K562 (cell line): ENCODE results near the gene KRT35. TPM values are rescaled to one million over a fixed set of nuclear protein-coding genes. Genes with fewer than 3 reads are reported as not detected.

Experiments
- AFF1 ChIP-seq, 2 experiments: fragments of 450-650 bp; IDR thresholded peaks; 2 replicates each; pipeline ENCODE4 v1.6.1; 2018; ENCODE audit warnings: mild to moderate bottlenecking in 2 of 2, low read depth in 1 of 2; ENCODE audit not compliant: partially characterized antibody in 2 of 2
- ATF7 ChIP-seq: fragments of 450-650 bp; IDR thresholded peaks from 2 replicates; pipeline ENCODE4 v1.7.1; 2014; ENCODE audit warnings: mild to moderate bottlenecking, moderate library complexity
- BRF2 ChIP-seq: IDR thresholded peaks from 3 replicates; pipeline ENCODE4 v1.6.1; 2011; ENCODE audit warnings: borderline replicate concordance, mild to moderate bottlenecking; ENCODE audit not compliant: insufficient read length, insufficient read depth
- E2F8 ChIP-seq: fragments of 450-650 bp; IDR thresholded peaks from 2 replicates; pipeline ENCODE4 v1.7.1; 2018; ENCODE audit warnings: mild to moderate bottlenecking, low read depth; ENCODE audit not compliant: partially characterized antibody
- ELK1 ChIP-seq: sonication (generic); formaldehyde crosslinking; IDR thresholded peaks from 2 replicates; pipeline ENCODE4 v1.8.1; 2022; ENCODE audit warnings: missing genetic modification reagents
- EP300 ChIP-seq: IDR thresholded peaks from 2 replicates; pipeline ENCODE4 v1.6.1; 2012; ENCODE audit warnings: low read length, improper control_type of control experiment
- JUN ChIP-seq, 2 experiments: sonication (generic) in 1 of 2; formaldehyde crosslinking in 1 of 2; IDR thresholded peaks; 2 replicates each; pipeline versions ENCODE4 v1.6.1 to v1.8.0; 2012 to 2022; ENCODE audit warnings: borderline replicate concordance in 2 of 2, mild to moderate bottlenecking in 2 of 2, improper control_type of control experiment in 1 of 2, low read depth in 1 of 2, low read length in 1 of 2, missing genetic modification reagents in 1 of 2
- MCM3 ChIP-seq: fragments of 450-650 bp; IDR thresholded peaks from 2 replicates; pipeline ENCODE4 v1.6.1; 2016
- MEF2A ChIP-seq: IDR thresholded peaks from 2 replicates; pipeline ENCODE4 v1.6.1; 2011; ENCODE audit warnings: low read depth, mild to moderate bottlenecking, low read length, moderate library complexity; ENCODE audit not compliant: control insufficient read depth
- PHF8 ChIP-seq: fragments of 200-600 bp; sonication (generic); IDR thresholded peaks from 2 replicates; pipeline ENCODE4 v1.6.1; 2012; ENCODE audit warnings: mixed run types, mild to moderate bottlenecking, inconsistent platforms, low read length, moderate library complexity, borderline replicate concordance
- RCOR1 ChIP-seq, 2 experiments: IDR thresholded peaks; 2 replicates each; pipeline ENCODE4 v1.6.1; 2012; ENCODE audit warnings: low read depth in 2 of 2, low read length in 2 of 2, borderline replicate concordance in 1 of 2, improper control_type of control experiment in 1 of 2
- SRF ChIP-seq, 2 experiments: fragments of 250-450, 450-650 bp in 1 of 2; sonication (Bioruptor Pico) in 1 of 2; sonication (generic) in 1 of 2; formaldehyde crosslinking; IDR thresholded peaks; 2 replicates each; pipeline versions ENCODE4 v1.5.0 to v1.5.1; 2020 to 2022; ENCODE audit warnings: mild to moderate bottlenecking in 1 of 2, missing genetic modification reagents in 1 of 2
- USF2 ChIP-seq: sonication (generic); formaldehyde crosslinking; IDR thresholded peaks from 2 replicates; pipeline ENCODE4 v1.5.0; 2020; ENCODE audit warnings: missing genetic modification reagents
- polyA plus RNA-seq, 8 experiments: library from polyadenylated mRNA; depleted of rRNA in 4 of 8; stranded (reverse) in 5 of 8; unstranded in 3 of 8; fragments of >200 nt; fragmentation: Nextera tagmentation in 2 of 8; fragmentation: Illumina TruSeq in 1 of 8; extraction: Ambion mirVana in 2 of 8; extraction: Trizol in 1 of 8; gene quantifications; 2 replicates each; pipeline versions ENCODE4 v1.2.1 to v1.2.3, GENCODE V29; 2011 to 2014; ENCODE audit warnings: inconsistent platforms in 1 of 8, missing spikeins in 1 of 8
- total RNA-seq, 7 experiments: library from RNA; depleted of rRNA in 6 of 7; stranded (reverse); fragments of >200 nt in 6 of 7; fragmentation: Illumina TruSeq in 2 of 7; extraction: Trizol in 2 of 7; gene quantifications; 2 replicates each; pipeline versions ENCODE4 v1.2.1 to v1.2.3, GENCODE V29; 2011 to 2021; ENCODE audit warnings: low replicate concordance in 1 of 7

KRT35 gene
- total and polyA plus RNA-seq, 9 of the 15 experiments (the other 6 are each of a cell fraction or from before 2014, with no cell fraction given): not detected

- TF ChIP-seq E2F8 (no peak), JUN (IDR thresholded peaks at IDR 0.05; ENCODE audit: borderline replicate concordance, low read depth, low read length) (peak; percentile 39; the same call in 1 of the 2 replicates), JUN (CRISPR knock-in tag; IDR thresholded peaks at IDR 0.05; ENCODE audit: borderline replicate concordance) (no peak), EP300 (peak; percentile 73), USF2 (CRISPR knock-in tag) (peak; percentile 32; the same call in 1 of the 2 replicates), BRF2 (no peak), MEF2A (no peak), PHF8 (peak; percentile 30; the same call in 1 of the 2 replicates), ELK1 (CRISPR knock-in tag) (no peak), SRF (CRISPR knock-in tag; IDR thresholded peaks at IDR 0.05) (no peak), AFF1 (IDR thresholded peaks at IDR 0.05; ENCODE audit: low read depth in 1 of 2, partially characterized antibody in 2 of 2) (peak in 1 of 2 experiments; percentile 29), ATF7 (peak; percentile 46; the same call in 1 of the 2 replicates), RCOR1 (IDR thresholded peaks at IDR 0.05; ENCODE audit: borderline replicate concordance in 1 of 2, low read depth in 2 of 2, low read length in 2 of 2) (peak in 1 of 2 experiments; percentile 81; a peak in 3 of 4 replicates), MCM3 (no peak)
Measured at GRCh38 chr17:41500131-41500911, 19.4 kb upstream of the KRT35 start (continued).
